ENCODE data around the gene GRK3.
"Not testable (repeated sequence)": the region's sequence is repeated elsewhere in the genome, so short reads cannot be mapped to it uniquely, and the experiment has no call there.

GRK3 gene

DNA sequence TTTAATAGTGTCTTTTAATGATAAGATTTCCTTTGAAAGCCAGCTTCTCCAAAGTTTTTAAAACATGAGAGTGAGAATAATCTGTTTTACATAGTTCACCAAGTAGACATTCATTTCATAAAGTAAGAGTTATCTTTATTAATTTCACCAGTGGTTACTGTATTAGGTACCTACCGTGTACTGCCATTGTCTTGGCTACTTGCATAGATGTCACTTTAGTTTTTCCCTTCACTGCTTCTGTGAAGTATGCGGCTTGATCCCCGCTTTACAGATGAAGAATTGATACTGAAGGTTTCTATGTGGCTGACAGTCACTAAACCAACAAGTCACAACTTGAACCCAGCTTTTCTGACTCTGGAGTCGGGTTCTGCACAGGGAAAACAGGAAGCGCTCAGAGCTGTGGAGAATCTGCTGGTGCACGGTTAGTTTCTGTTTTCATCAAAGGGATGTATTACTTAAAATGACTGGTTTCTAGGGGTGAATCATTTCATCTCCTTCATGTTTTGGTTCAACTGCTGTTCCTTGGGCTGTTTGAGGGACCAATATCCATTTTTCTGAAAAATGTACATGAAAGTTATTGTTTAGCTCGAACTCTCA, 138.2 kb downstream of the GRK3 start:
- no peak for DNase-seq

- DNase-seq = no peak
Measured at GRCh38 chr22:25704701-25705100, 140.2 kb downstream of the GRK3 start.

GRCh38 chr22:25706197-25706596, 141.7 kb downstream of the GRK3 start:
- DNase-seq = no peak

DNA sequence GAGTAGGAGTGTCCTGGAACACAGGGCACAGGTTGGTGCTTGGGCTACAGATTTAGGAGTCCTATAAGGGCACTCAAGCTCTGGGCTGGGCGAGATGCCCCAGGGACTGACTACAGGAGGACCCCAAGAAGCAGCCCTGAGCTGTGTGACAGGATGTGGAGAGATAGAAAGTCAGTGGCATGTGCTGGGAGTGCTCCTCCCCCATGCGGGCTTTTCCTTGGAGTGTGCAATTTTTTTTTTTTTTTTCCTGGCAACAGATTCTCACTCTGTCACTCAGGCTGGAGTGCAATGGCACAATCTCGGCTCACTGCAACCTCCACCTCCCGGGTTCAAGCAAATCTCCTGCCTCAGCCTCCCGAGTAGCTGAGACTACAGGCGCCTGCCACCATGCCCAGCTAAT, 144.0 kb downstream of the GRK3 start:
- DNase-seq = not testable (repeated sequence)

DNA sequence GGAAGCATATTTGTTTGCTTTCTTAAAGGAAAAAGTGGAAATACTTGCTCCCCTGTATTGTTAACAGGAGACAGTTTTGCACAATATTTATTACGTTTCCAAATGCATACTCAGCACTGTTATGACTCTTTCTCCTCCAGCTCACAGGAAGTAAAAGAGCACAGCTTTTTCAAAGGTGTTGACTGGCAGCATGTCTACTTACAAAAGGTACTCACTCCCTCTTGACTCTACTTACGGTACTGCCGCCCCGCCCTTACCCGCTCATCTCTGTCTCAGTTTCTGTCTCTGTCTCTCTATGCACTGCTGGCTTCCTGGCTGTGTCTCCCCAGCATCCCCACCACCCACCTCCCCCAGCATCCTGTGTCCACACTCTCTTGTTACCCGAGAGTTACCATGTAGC, 145.3 kb downstream of the GRK3 start:
- no peak for DNase-seq

DNA sequence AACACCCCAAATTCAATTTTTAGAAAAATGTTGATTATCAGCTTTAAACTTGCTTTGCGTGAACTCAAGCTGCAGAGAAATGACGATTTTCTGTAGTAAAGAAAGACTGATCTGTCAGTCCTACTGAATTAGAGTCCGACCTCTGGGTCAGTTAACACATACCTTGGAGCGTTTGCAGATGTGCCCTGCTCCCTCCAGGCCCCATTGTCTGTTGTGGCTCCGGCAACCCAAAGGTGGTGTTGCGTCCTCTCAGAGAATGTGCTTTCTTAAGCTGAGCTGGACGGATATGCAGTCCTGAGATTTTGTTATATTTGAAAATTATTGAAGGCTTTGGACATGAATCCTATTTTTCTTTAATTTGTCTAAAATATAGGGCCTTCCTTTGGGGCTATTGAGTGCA, 146.0 kb downstream of the GRK3 start:
- DNase-seq = no peak

- DNase-seq = no peak
Measured at GRCh38 chr22:25711491-25711890, 147.0 kb downstream of the GRK3 start.

GRCh38 chr22:25712661-25713400, 148.4 kb downstream of the GRK3 start:
- DNase-seq = no peak

- DNase-seq = no peak
Measured at GRCh38 chr22:25714070-25714469, 149.6 kb downstream of the GRK3 start.

GRCh38 chr22:25714739-25715138, 150.3 kb downstream of the GRK3 start:
- DNase-seq = no peak

GRCh38 chr22:25716637-25717036, 152.2 kb downstream of the GRK3 start:
- DNase-seq = no peak

DNA sequence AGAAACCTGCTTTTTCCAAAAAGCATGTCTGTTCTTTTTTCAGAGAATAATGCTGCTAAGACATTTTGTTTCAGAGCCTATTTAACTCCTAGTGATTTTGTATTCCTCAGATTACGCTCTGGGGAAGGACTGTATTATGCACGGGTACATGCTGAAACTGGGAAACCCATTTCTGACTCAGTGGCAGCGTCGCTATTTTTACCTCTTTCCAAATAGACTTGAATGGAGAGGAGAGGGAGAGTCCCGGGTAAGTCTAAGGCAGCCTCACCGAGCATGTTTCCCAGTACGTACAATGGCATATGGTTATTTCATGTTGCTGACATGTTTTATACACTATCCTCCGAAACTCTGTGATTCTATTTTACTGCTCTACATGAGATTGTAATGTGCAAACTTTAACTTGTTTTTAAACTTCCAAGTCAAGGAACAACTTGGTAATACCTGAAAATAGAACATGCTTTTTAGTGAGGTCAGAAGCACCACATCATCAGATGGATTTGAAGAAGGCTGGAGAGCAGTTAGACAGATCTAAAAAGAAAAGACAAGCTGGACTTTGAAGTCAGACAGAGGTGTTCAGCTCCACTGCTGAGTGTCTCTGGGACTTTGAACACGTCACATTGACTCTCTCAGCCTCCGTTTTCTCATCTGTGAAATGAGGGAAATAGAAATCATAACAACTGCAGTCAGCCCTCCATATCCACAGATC, 153.8 kb downstream of the GRK3 start:
- no peak for DNase-seq

DNA sequence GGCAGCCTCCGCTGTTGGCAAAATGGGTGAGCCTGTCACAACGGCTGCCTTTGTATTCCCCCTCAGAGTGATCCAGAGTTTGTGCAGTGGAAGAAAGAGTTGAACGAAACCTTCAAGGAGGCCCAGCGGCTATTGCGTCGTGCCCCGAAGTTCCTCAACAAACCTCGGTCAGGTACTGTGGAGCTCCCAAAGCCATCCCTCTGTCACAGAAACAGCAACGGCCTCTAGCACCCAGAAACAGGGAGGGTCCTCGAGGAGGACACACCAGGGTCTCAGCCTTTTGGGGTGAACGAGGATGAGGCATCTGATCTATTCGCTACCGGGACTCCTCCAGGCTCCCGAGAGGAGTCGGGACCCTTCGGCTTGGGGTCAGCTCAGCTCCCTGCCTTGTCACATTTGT, 157.7 kb downstream of the GRK3 start:
- no peak for DNase-seq

DNA sequence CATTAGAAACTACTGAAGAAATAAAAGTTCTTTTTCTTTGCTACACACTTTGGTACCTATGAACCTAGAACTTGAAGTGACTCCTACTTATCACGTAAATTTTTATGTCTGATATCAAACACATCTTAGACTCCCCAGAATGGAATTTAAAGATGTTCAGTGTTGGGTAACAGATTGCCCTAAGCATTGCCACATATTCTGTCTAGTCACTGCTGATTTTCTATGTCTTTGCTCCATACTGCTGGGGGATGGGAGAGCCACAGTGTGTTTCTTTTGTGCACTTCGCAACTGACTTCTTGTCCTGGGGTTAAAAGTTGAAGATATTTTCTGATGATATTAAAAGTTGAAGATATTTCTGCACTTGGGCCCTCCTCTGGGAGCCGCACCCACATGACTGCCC, 158.2 kb downstream of the GRK3 start:
- DNase-seq = no peak

GRCh38 chr22:25726241-25726640, 161.8 kb downstream of the GRK3 start:
- no peak for DNase-seq

DNA sequence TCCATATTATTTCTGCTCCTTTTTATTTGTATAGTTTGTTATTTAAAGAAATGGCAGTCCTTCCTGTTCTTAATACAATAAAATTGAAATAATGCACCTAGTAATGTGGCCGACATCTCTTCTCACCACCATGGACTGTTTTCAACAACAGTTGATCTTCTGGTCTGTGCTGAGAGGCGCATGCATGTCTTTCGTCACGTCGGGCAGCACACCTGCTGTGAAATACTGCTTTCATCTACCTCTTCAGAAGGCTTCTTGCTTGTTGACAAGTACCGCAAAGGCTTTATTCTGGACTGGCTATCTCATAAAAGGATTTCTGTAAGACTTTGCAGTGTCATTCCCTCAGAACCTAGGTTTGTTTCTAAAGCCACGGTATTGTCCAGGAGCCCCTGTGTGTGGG, 163.6 kb downstream of the GRK3 start:
- no peak for DNase-seq

- DNase-seq = no peak
Measured at GRCh38 chr22:25729016-25729995, 164.8 kb downstream of the GRK3 start.

- no peak for DNase-seq
Measured at GRCh38 chr22:25735650-25736049, 171.2 kb downstream of the GRK3 start.

GRCh38 chr22:25736378-25737011, 172.0 kb downstream of the GRK3 start:
- DNase-seq = no peak

DNA sequence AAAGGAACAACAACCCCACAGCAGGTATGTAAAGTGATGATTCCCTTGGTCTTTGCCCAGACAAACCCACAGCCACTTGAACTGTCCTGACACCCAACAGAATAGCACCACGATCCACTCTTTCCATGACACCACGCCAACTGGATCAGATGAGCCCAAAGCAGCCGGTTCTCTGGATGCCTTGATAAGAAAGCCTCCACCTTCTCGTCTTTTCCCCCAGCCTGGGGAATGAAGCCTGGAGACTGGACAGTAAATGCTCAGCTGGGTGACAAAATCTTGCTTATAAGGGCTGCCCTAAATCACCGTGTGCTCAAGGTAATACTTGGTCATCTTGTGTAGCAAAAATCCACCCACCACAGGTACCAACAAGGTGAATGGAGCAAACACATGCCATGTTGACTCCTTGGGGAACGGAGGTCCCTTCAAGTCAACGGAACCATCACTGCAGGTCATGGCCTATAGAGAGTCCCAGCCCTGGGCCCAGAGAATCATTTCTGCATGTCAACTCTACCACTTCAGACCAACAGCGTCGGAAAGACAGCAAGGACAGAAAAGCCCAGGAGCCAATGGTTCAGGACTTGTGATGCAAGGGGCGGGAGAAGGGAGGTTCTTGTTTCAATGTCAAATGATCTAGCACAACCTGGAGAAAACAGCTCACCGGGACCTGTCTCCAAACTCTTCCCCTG, 175.3 kb downstream of the GRK3 start:
- no peak for DNase-seq

- DNase-seq = no peak
Measured at GRCh38 chr22:25741692-25742626, 177.5 kb downstream of the GRK3 start, which contains the start of gene MYO18B. TSS of gene MYO18B (plus strand) at chr22:25742188. CDS start at chr22:25761093, 18,905 bp downstream.

Data from HCEC 1CT (cell line).